Ovary (tissue), 9 donors: ENCODE measurements around the gene CRIM1. TPM values are rescaled to one million over a fixed set of nuclear protein-coding genes. Genes with fewer than 3 reads are reported as not detected.
A peak's percentile ranks its signal among the peaks of the same experiment; 100 is the strongest.

Experiments used
- DNase-seq, 5 donors: peaks; one replicate each; pipeline ENCODE4 v3.0.0-alpha.2; 2019 to 2020
- H3K27ac ChIP-seq, 2 donors: fragments of 200-600 bp; one replicate each; pipeline versions ENCODE4 v1.5.1 to v1.8.0; 2019 to 2022
- H3K27me3 ChIP-seq: fragments of 200-600 bp; one replicate; pipeline ENCODE4 v1.8.0; 2022
- H3K36me3 ChIP-seq: fragments of 200-600 bp; sonication (generic); one replicate; pipeline ENCODE4 v1.5.1; 2019
- H3K4me1 ChIP-seq: one replicate; pipeline ENCODE4 v1.8.1; 2013; ENCODE audit warnings: mild to moderate bottlenecking, moderate library complexity; ENCODE audit not compliant: insufficient read depth
- H3K4me3 ChIP-seq: fragments of 200-600 bp; sonication (generic); one replicate; pipeline ENCODE4 v1.5.1; 2017
- H3K9me3 ChIP-seq, 2 donors: fragments of 200-600 bp in 1 of 2; sonication (generic) in 1 of 2; one replicate each; pipeline versions ENCODE4 v1.5.1 to v1.8.1; 2013 to 2019; ENCODE audit warnings: mild to moderate bottlenecking in 1 of 2, moderate library complexity in 1 of 2
- CTCF ChIP-seq, 3 donors: fragments of 450-650 bp in 2 of 3; fragments of 200-600 bp in 1 of 3; IDR thresholded peaks; one replicate each; pipeline versions ENCODE4 v1.5.1 to v1.8.0; 2016 to 2022; ENCODE audit warnings: antibody characterized with exemption in 3 of 3, mild to moderate bottlenecking in 1 of 3
- EP300 ChIP-seq: sonication (generic); formaldehyde crosslinking; IDR thresholded peaks from one replicate; pipeline ENCODE4 v1.6.1; 2017; ENCODE audit warnings: antibody characterized with exemption
- POLR2A ChIP-seq: fragments of 450-650 bp; IDR thresholded peaks from one replicate; pipeline ENCODE4 v1.6.1; 2017; ENCODE audit warnings: antibody characterized with exemption, mild to moderate bottlenecking, moderate library complexity
- WGBS, 3 donors: extraction: QIAGEN DNeasy Blood & Tissue Kit in 1 of 3; methylation state at CpG; one replicate each; pipeline versions ENCODE4 v1.1.5 to v1.1.7; 2013 to 2017; 5-methylcytosine and 5-hydroxymethylcytosine counted together
- intact Hi-C, 4 donors: fragments of 100-400 bp; cut with DNase I; formaldehyde crosslinking; loops; one replicate each; pipeline versions ENCODE4 v1.11.0 to v1.15.1; 2022 to 2023
- polyA plus RNA-seq, 2 donors: library from polyadenylated mRNA; stranded (reverse); fragments of 200-250 nt in 1 of 2; fragments of 350-450 nt in 1 of 2; fragmentation: Illumina TruSeq in 1 of 2; extraction: RNeasy Lipid Tissue Mini Kit (QIAGEN cat#74804) in 1 of 2; gene quantifications; one replicate each; pipeline ENCODE4 v1.2.3, GENCODE V29; 2013 to 2014
- total RNA-seq, 7 donors: library from RNA; depleted of rRNA in 2 of 7; stranded (reverse); fragments of >200 nt in 2 of 7; fragmentation: NEBNext Ultra II Directional in 3 of 7; extraction: Animal tissue kit (Norgen Biotek cat#: 25700) in 3 of 7; gene quantifications; one replicate each; pipeline versions ENCODE4 v1.1.0 to v1.2.4, GENCODE V29; 2016 to 2023
- donor health status: DM: no; HTN: no; CAD: no; lungs with moderate emphysema.
- donor health status: DM: no; HTN: no; CAD: no.
- donor health status: Bipolar disorder and iron deficiency.
- donor health status: DM: yes; HTN: yes; CAD: no.
- donor health status: DM: no; HTN: no; CAD: no.
- donor health status: DM: yes; HTN: yes; CAD: no.

Gene CRIM1
- total and polyA plus RNA-seq, 9 donors = 38.4 to 134 (median 65.0) TPM

DNA sequence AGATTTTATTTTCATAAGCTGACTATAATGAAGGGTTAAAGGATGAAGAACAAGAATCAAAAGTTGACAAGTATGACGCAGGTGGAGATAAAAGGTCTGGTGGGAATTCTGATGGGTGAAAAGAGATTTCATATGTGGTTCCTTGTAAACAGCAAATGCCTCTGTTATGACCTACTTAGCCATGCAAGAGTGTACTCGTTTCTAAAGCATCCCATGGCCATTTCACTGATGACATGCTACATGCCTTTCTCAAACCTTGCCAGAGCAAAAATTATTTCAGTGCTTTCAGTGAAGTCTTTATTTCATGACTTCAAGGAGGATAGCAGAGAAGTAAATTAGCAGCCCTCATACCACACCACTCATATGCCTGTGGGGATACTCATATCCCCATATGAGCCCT lies 170.6 kb downstream of the CRIM1 start:
- Histone ChIP-seq H3K36me3 (no peaks in the 10 kb centered on the region), H3K9me3 (no peaks in the 10 kb centered on the region), H3K4me1 (peaks cover 7% of the 10 kb centered on the region), H3K27me3 (no peaks in the 10 kb centered on the region), H3K4me3 (no peak overlapping the region), H3K27ac (peak overlapping the region in 1 of 2 donors; percentile 26)
- 29 to 52% (median 50%) methylated on average over 2 of the region's 2 CpGs for WGBS, 3 donors
- no peak for DNase-seq
- intact Hi-C loops = no loop called here
- TF ChIP-seq CTCF (IDR thresholded peaks at IDR 0.05) = no peak
- TF ChIP-seq EP300 = no peak
- TF ChIP-seq POLR2A = no peak

DNA sequence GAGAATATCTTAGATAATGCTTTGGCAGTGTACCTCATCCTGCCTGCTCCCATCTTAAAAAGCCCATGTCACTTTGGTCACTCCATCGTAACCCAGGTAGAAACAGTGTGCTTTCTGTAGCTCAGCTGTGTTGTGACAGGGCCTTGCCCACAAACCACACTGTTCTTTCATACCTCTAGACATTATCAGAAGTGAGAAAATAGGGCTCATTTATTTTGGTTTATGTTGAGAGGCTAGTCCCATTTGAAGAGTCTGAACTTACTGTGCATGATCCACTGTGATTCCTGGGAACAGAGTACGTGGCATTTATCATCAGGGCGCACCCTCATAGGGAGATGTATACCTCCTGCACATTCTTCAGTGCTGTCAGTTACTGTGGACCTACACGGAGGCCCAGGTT lies 172.7 kb downstream of the CRIM1 start:
- peaks cover 7% of the 10 kb centered on the region for H3K4me1 ChIP-seq
- no peak for TF ChIP-seq CTCF (IDR thresholded peaks at IDR 0.05)
- 46 to 75% (median 55%) methylated on average over 4 of the region's 4 CpGs for WGBS, 3 donors
- no peak overlapping the region for H3K4me3 ChIP-seq
- no peak overlapping the region for H3K27ac ChIP-seq
- intact Hi-C loops = no loop called here
- no peaks in the 10 kb centered on the region for H3K9me3 ChIP-seq
- no peaks in the 10 kb centered on the region for H3K27me3 ChIP-seq
- H3K36me3 ChIP-seq = no peaks in the 10 kb centered on the region
- DNase-seq = no peak

DNA sequence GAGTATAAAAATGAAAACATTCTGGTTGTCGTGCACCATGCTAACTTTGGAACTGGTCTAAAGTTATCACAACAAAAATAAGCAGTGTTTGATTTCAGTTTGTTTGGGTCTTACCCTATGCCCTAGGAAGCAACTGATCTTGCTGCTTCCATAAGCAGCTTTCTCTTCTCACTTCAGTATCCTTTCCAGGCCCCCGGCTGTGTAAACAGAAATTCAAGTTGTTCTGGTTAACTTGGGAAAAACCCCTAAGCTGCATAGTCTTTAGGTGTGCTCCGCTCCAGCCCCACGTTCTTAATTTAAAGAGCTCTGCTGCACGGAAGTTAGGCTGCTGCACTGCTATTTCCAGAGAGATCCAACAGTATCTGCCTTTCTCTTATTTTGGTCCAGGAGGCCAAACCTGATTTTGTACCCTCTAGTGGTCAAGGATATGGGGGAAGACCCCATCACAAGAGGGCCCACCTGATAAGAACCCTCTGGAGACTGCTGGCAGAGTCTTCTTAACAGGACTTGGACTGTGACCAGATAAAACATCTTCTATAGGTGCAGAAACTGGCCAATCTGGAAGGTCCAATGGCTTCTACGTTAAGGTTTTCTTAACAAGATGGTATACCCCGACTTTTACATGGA lies 173.3 kb downstream of the CRIM1 start:
- TF ChIP-seq CTCF (IDR thresholded peaks at IDR 0.05) (no peak), EP300 (no peak), POLR2A (no peak)
- 56 to 75% (median 71%) methylated on average over 7 of the region's 7 CpGs for WGBS, 3 donors
- H3K36me3 ChIP-seq = no peaks in the 10 kb centered on the region

DNA sequence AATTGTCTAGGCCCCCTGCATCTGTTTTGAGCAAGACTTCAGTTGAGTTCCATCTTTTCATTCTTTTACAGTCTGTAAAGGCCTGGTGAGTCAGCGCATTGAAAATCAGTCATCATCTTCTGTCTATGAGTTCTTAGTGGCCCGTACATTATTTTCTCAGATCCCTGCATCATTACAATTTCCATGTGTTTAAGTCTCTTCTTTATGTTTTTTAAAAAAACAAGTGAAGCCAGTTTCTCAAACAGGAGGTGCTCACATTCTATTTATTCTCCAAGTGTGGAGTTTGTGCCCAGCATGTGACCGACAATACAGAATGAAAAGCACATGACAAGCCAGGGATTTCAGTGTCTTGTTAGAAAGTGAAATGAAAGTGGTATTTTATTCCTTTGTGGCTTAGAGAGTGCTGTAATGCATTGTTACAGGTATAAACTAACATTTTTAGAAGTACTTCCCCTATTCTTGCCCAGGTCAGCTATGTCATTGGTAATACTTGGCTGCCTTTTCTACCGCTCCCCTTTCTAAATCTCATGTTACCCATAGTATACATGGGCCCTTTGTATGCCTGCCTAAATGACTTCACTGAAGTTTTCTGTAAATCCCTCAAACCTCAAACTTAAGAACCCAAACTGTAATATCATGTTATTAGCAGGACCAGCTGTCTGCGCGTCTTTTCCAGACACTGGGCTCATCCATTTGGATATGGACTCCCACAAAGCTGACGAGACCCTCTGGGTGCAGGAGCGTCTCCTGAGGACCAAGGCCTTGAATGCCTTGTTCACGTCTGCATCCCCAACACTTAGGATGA lies 174.8 kb downstream of the CRIM1 start:
- intact Hi-C loops = no loop called here
- Histone ChIP-seq H3K4me3 (no peak overlapping the region), H3K36me3 (no peaks in the 10 kb centered on the region), H3K4me1 (peaks cover 5% of the 10 kb centered on the region), H3K9me3 (no peaks in the 10 kb centered on the region), H3K27ac (no peak overlapping the region), H3K27me3 (no peaks in the 10 kb centered on the region)
- 91 to 94% (median 93%) methylated on average over 9 of the region's 9 CpGs for WGBS, 3 donors
- TF ChIP-seq POLR2A (no peak), EP300 (no peak), CTCF (IDR thresholded peaks at IDR 0.05) (no peak)
- DNase-seq = no peak

More for the DNA sequence above, 173.3 kb downstream of the CRIM1 start:
- Histone ChIP-seq H3K9me3 (no peaks in the 10 kb centered on the region), H3K4me3 (no peak overlapping the region), H3K27ac (no peak overlapping the region), H3K27me3 (no peaks in the 10 kb centered on the region), H3K4me1 (peaks cover 7% of the 10 kb centered on the region)
- DNase-seq = no peak
- intact Hi-C loops = no loop called here
